Measurements from ENCODE around the gene THSD4.

DNA sequence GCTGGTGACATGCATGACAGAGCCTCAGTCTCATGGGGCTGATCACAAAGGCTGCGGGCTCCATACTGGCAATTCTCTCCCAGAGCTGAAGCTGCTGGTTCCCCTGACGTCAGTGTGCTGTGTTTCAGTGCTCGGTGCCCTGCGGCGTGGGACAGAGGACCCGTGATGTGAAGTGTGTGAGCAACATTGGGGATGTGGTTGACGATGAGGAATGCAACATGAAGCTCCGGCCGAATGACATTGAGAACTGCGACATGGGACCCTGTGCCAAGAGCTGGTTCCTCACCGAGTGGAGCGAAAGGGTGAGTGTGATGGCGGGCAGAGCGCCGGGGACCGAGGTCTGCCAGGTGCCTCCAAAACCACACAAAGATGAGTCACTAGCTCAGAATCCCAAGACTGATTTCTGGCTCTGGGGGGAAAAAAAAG is 633.0 kb downstream of the THSD4 start:
- TF ChIP-seq, protein P1, sequence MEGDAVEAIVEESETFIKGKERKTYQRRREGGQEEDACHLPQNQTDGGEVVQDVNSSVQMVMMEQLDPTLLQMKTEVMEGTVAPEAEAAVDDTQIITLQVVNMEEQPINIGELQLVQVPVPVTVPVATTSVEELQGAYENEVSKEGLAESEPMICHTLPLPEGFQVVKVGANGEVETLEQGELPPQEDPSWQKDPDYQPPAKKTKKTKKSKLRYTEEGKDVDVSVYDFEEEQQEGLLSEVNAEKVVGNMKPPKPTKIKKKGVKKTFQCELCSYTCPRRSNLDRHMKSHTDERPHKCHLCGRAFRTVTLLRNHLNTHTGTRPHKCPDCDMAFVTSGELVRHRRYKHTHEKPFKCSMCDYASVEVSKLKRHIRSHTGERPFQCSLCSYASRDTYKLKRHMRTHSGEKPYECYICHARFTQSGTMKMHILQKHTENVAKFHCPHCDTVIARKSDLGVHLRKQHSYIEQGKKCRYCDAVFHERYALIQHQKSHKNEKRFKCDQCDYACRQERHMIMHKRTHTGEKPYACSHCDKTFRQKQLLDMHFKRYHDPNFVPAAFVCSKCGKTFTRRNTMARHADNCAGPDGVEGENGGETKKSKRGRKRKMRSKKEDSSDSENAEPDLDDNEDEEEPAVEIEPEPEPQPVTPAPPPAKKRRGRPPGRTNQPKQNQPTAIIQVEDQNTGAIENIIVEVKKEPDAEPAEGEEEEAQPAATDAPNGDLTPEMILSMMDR (IDR thresholded peaks at IDR 0.05; ENCODE audit: low read depth, low read length, poor library complexity, severe bottlenecking): no peak
- TF ChIP-seq EZH2phosphoT487 (IDR thresholded peaks at IDR 0.05; ENCODE audit: borderline replicate concordance, low read length): no peak
